Aortic smooth muscle cell (primary cell): ENCODE measurements around the gene KCTD11. TPM values are rescaled to one million over a fixed set of nuclear protein-coding genes. Genes with fewer than 3 reads are reported as not detected.

Experiments
- total RNA-seq: library from RNA; depleted of rRNA; stranded (reverse); fragments of >200 nt; gene quantifications from 2 replicates; pipeline ENCODE4 v1.2.3, GENCODE V29; 2014

KCTD11 gene
- total RNA-seq: 5.8 and 5.9 TPM in 2 replicates

DNA sequence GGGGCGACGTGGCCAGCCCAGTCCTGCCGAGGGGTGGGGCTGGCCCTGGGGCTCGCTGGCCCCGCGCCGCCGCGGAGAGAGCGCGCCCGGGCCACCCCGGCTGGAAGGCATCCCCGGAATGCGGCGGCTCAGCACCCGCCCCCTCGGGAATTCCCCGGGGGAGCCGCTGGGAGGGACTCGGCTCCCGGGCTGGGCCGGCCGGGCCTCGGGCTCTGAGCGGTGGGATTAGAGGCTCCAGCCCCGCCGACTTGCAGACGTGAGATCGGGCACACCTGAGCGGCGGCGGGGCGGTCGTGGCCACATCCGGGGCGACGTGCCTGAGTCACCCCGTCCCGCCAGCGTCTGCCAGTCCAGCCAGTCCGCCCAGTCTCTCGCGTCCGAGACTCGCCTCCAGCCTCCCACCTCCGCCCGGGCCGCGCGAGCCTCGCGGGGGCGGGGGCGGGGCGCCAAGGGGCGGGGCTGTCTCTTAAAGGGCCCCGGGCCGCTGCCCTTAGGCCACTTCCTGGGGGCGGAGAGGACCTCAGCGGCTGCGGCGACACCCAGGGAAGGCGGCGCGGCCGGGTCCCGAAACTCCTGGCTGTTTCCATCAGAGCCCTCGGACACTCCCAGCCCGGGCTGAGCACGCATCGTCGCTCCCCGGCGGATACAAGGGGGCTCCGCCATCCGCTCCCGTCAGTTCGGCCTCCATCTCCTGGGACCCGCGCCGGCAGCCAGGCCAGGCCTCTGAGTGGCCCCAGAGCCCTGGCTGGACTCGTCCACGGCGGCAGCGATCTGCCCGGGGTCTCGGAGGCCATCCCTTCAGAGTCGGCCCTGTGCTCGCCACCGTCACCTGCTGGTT is at the start of gene KCTD11:
TSS of gene KCTD11 (plus strand) at position 498 of the 838 bp plus-strand sequence.

DNA sequence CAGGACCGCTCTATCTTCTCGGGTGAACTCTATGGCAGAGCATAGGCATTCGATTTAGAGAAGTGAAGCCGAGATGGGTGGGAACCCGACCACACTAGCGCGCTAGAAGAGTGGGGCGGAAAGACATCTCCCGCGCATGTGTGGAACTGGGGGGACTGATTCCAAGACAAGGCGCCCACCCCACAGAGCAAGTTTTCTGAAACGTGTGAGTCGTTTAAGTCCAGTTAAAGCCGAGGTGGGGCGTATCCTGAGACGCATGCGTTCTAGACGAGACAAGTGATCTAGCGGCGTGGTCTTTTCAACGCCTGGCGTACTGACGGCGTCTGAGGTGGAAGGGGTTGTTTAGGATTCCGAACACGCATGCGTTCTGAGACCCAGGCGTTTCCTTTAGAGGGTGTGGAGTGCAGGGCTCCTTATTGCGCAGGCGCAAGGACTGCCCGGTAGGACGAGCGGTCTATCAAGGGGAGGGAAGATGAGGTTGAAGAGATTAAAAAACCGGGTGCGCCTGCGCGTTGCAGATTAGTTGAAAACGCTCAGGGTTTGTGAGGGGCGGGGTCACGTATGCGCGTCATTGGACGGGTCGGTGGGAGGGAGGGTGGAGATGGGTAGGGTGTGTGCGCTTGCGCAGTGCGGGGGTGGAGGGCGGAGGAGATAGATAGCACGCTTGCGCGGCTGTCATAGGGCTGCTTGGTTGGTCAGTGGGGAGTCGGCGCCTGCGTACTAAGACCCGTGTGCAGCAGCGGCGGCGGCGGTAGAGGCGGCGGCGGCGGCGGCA is 44.9 kb upstream of the KCTD11 start, which contains the start of gene EIF5A:
TSS of gene EIF5A (plus strand) at position 718 of the 775 bp plus-strand sequence. CDS start 2,008 bp downstream, outside the sequence.

DNA sequence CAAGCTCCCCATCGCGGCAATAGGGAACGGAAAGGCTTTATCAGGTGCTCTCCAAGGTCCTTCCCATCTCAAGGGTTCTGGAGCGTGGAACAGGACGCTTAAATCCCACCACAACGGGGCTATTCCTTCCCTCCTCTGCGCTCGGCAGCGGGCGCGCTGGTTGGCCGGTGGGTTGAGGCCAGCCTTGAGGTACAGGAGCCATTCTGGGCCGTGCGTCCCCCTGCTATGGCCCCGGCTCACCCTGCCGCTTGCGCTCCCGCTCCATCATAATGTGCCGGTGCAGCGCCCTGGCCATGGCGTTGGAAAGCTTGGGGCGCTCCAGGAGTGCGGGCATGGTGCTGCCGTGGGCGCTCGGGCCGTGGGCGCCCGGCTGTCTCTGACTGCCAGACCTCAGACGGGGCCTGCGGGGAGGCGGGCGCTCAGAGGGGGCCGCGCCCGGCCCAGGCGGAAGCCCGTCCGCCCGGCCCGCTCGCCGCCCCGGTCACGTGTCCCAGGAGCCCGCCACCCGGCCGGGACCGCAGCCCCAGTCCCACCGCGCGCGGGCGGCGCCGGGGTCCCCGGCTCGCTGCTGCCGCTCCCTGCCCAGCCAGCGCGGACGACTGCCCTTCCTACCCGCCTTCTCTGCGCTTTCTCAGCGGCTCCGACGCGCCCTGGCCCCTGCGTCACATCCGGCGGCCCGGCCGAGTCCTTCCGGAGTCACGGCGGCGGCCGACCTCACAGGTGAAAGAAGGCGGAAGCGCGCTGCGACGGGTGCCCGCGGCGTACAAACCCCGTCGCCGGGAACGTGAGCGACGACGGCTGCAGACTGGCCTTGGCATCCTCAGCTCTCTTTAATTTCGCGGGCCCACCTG is 37.0 kb upstream of the KCTD11 start, which contains the start of gene GPS2:
TSS of gene GPS2 (minus strand) at position 642 of the 851 bp plus-strand sequence. CDS start at position 334, 308 bp downstream.

DNA sequence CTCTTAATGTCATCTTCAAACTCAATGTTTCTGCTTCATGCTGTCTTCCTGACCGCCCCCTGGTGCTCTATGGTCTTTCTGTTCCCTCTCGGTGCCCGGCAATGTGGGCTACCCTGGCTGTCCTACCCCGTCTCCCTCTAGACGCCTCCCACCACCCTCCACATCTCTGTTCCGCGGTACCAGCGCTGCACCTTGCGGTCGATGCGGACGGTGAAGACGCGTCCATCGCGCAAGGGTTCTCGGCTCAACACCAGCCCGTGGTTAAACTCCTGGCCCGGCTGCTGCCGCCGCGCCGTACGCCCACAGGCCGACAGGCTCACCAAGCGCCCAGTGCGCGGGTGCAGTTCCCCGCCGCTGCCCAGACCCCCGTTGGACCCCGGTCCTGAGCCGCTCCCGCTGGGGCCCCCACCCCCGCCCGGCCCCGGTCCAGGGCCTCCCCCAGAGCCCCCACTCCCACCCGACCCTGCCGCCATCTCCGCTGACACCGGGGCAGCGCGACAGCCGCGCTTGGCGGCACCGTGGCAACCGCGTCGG is 23.1 kb upstream of the KCTD11 start, which contains the start of gene NEURL4:
TSS of gene NEURL4 (minus strand) at position 496 of the 534 bp plus-strand sequence. CDS start at position 473, 23 bp downstream.

DNA sequence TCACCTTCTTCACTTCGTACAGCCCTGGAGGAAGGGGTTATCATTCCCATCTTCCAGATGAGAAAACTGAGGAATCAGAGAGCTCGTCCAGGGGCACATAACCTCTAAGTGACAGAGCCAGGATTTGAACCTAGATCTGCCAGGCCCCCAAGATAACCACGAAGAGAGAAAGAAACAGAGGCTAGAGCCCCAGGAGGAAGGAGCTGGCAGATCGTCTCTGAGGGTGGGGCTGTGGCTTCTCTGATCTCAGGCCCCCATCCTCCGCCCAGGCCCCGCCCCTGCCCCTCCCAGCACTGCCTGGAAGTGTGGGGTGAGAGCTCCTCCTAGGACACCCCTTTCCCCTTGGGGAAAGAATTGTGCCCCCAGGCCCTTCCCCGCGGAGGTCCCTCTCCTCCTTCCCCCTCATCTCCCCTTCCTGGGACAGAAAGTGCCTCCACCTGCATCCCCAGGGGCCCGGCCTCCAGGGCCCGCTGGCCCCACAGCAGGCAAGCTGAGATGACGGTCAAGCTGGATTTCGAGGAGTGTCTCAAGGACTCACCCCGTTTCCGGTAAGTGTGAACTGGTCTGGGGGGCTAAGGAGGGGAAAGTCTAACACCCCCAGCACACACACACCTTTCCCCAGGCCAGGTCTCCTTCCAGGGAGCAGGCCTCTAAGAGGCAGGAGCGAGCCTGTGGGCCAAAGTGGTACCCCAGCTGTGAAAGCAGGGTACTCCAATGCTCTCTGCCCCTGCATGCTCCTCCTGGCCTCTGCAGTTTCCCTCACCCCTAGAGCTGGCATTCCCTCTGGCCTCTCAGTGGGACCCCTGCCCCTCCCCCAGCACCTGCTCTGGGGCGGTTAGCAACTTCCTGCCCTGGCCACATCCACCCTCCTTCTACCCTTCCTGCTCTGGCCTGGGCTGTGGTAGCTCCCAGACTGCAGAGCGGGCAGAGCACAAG is 15.5 kb upstream of the KCTD11 start, which contains the start of gene ACAP1:
TSS of gene ACAP1 (plus strand) at position 290 of the 936 bp plus-strand sequence. CDS start at position 496, 206 bp downstream.

DNA sequence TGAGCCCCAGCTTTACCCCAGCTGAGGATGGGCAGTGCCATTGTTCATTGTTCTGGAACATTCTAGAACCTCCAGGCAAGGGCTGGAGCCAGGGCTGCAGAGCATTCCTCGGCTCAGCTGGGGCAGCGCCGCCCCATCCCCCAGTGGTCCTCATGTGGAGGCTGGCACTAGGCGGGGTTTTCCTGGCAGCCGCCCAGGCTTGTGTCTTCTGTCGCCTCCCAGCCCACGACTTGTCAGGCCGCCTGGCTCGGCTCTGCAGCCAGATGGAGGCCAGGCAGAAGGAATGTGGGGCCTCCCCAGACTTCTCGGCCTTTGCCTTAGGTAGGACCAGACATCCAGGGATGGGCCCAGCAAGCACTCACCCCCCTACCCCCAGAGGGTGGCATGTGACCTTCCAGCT is 3.1 kb downstream of the KCTD11 start, which contains the start of gene TMEM95:
TSS of gene TMEM95 (plus strand) at position 104 of the 400 bp plus-strand sequence. CDS start at position 153, 49 bp downstream.

DNA sequence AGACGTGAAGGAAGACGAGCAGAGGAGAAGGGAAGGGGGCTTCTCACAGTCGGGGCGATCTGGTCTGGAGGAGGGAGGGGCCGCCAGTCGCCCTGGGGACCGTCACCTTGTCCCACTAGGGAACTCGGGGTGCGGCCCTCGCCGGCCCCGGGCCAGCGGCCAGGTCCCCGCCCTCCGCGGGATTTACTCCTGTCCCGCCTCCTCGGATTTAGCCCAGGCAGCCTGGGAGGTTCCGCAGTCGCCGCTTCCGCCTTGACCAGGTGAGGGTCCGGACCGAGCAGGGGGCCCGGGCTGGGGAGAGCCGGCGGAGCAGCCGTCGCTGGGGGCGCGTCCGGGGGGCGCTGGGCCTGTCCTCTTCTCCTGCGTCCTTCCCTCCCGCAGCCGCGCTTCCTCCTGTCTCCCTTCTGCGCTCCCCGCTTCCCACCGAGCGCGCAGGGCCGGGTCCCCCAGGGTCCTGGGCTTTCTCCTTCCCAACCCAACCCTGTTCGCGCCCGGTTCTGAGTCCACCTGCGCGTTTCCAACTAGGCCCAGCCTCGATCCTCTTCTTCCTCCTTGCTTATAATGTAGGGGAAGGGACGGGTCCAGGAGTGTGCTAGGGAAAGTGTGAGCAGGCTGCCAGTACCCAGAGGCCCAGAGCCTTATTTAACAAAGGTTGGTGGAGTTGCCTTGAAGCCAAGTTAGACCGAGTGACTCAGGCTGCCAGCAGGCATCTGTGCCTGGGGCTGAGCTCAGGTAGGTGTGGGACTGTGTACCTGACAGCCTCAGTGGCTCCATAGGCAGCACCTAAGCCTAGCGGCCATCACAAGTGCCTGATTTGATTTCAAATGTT is 29.1 kb downstream of the KCTD11 start, which contains the start of gene TNK1:
TSS of gene TNK1 (plus strand) at position 235 of the 829 bp plus-strand sequence. CDS start 1,838 bp downstream, outside the sequence.

DNA sequence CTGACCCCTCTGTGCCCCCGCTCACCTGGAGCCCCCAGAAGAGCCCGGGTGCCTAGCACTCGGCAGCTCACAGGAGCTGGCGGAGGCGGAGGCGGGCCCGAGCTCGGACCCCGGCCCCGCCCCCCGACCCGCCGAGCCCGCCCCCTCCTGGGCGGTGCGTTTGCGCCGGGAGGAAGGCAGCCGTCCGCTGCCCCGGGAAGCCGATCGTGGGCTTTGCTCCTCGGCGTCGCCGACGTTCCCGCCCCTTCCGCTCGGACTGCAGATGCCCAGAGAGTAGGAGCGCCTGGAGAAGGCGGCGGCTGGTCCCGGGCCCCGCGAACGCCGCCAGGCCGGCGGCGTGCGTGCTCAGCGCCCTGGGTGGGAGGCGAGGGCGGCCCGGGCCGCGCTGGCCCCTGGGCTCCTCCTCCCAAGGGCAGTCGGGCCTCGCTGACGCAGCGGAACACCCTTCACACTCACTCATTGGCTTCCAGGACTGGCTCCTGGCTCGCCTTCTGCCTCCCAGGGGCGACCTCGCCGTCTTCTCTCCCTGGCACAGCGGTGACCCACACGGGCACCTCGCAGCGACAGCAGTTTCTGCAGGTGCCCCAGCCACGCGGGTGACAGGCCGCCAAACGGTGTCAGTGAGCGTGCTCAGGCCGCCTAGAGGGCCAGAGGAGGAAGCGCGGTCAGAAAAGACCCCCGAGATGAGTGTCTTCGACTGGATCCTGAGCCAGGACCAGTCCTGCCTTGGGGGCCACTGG is 42.7 kb downstream of the KCTD11 start, which contains the start of gene PLSCR3:
TSS of gene PLSCR3 (minus strand) at position 74 of the 740 bp plus-strand sequence. CDS start 415 bp downstream, outside the sequence.

DNA sequence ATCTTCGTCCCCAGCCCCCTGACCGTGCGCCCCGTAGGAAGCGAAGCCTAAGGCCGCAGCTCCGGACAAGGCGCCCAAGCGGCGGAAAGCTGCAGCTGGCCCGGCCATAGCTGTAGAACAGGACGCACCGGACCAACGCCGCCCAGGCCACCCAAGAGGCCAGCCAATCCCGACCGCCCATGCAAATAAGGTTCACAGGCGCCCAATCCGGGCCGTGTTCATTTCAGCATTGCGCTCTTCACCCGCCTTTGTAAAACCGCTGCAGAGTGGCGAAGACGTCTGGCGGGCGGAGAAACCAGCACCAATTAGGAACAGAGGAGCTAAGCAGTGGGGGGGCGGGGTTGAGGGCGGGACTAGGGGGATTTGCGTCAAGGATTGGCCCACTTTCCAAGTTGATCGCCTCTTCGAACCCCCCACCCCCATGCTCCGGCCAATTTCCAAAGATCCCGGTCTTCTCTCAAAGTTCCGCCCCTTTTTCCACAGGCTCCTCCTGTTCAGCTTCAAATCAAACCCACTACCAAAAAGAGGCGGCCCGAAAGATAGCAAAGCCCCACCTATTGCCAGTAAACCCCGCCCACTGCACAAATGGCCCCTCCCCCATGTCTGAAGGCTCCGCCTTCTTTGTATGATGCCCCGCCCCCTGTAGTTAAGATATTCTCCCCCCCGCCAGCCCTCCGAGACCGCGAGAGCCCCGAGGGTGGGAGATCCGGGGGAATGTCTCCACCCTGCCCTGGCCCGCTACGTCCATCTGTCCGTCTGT is 52.2 kb downstream of the KCTD11 start, which contains the start of gene TMEM256:
TSS of gene TMEM256 (minus strand) at position 121 of the 760 bp plus-strand sequence. CDS start at position 108, 13 bp downstream.

Other genes starting within 250 kb of the KCTD11 start
- gene ASGR2, start 237.3 kb upstream of the KCTD11 start, total RNA-seq: not detected in 2 replicates
- gene ASGR1, start 172.8 kb upstream of the KCTD11 start, total RNA-seq: 0.66 and 0.68 TPM in 2 replicates
- 15.0 and 16.0 TPM in 2 replicates for gene DLG4, start 132.3 kb upstream of the KCTD11 start, total RNA-seq
- gene ACADVL, start 132.2 kb upstream of the KCTD11 start, total RNA-seq: 273 and 426 TPM in 2 replicates
- gene DVL2, start 117.6 kb upstream of the KCTD11 start, total RNA-seq: 69.3 and 76.5 TPM in 2 replicates
- gene PHF23, start 112.7 kb upstream of the KCTD11 start, total RNA-seq: 33.3 and 34.9 TPM in 2 replicates
- 172 and 209 TPM in 2 replicates for gene GABARAP, start 109.7 kb upstream of the KCTD11 start, total RNA-seq
- gene CTDNEP1, start 100.4 kb upstream of the KCTD11 start, total RNA-seq: 17.6 and 35.4 TPM in 2 replicates
- gene ELP5, start 99.9 kb upstream of the KCTD11 start, total RNA-seq: 29.7 and 35.6 TPM in 2 replicates
- gene CLDN7, start 89.7 kb upstream of the KCTD11 start, total RNA-seq: 3.5 and 8.2 TPM in 2 replicates
- gene SLC2A4, start 70.4 kb upstream of the KCTD11 start, total RNA-seq: 0.13 and 0.19 TPM in 2 replicates
- gene YBX2, start 57.5 kb upstream of the KCTD11 start, total RNA-seq: not detected in 2 replicates
- gene EIF5A, start 44.5 kb upstream of the KCTD11 start, total RNA-seq: 541 and 738 TPM in 2 replicates
- gene GPS2, start 36.8 kb upstream of the KCTD11 start, total RNA-seq: 33.6 and 40.6 TPM in 2 replicates
- gene NEURL4, start 22.8 kb upstream of the KCTD11 start, total RNA-seq: 14.2 and 18.9 TPM in 2 replicates
- 0.56 and 2.2 TPM in 2 replicates for gene ACAP1, start 15.6 kb upstream of the KCTD11 start, total RNA-seq
- not detected in 2 replicates for gene TMEM95, start 3.0 kb downstream of the KCTD11 start, total RNA-seq
- gene TNK1, start 28.9 kb downstream of the KCTD11 start, total RNA-seq: not detected in 2 replicates
- gene PLSCR3, start 42.4 kb downstream of the KCTD11 start, total RNA-seq: 18.6 and 25.4 TPM in 2 replicates
- 55.4 and 82.8 TPM in 2 replicates for gene TMEM256, start 51.9 kb downstream of the KCTD11 start, total RNA-seq
- gene NLGN2, start 55.7 kb downstream of the KCTD11 start, total RNA-seq: 2.5 and 6.7 TPM in 2 replicates
- not detected in 2 replicates for gene SPEM1, start 68.2 kb downstream of the KCTD11 start, total RNA-seq
- not detected in 2 replicates for gene SPEM2, start 73.5 kb downstream of the KCTD11 start, total RNA-seq
- gene SPEM3, start 76.7 kb downstream of the KCTD11 start, total RNA-seq: not detected in 2 replicates
- gene TMEM102, start 83.3 kb downstream of the KCTD11 start, total RNA-seq: 2.4 and 3.2 TPM in 2 replicates
- 0.13 and 0.19 TPM in 2 replicates for gene FGF11, start 87.3 kb downstream of the KCTD11 start, total RNA-seq
- gene CHRNB1, start 92.9 kb downstream of the KCTD11 start, total RNA-seq: 6.6 and 7.6 TPM in 2 replicates
- gene ZBTB4, start 127.5 kb downstream of the KCTD11 start, total RNA-seq: 18.2 and 23.6 TPM in 2 replicates
- gene SLC35G6, start 129.3 kb downstream of the KCTD11 start, total RNA-seq: not detected in 2 replicates
- gene POLR2A, start 132.2 kb downstream of the KCTD11 start, total RNA-seq: 98.6 and 101 TPM in 2 replicates
- gene TNFSF12, start 196.9 kb downstream of the KCTD11 start, total RNA-seq: 9.2 and 21.8 TPM in 2 replicates
- gene TNFSF13, start 206.6 kb downstream of the KCTD11 start, total RNA-seq: 3.4 and 4.1 TPM in 2 replicates
- gene SENP3, start 209.8 kb downstream of the KCTD11 start, total RNA-seq: 55.3 and 71.7 TPM in 2 replicates
- gene CD68, start 227.5 kb downstream of the KCTD11 start, total RNA-seq: 47.7 and 75.6 TPM in 2 replicates
- 41.5 and 57.2 TPM in 2 replicates for gene MPDU1, start 231.7 kb downstream of the KCTD11 start, total RNA-seq
- 0.19 and 0.26 TPM in 2 replicates for gene SOX15, start 237.9 kb downstream of the KCTD11 start, total RNA-seq